ENCODE results near the gene FGF14.

FGF14 gene

DNA sequence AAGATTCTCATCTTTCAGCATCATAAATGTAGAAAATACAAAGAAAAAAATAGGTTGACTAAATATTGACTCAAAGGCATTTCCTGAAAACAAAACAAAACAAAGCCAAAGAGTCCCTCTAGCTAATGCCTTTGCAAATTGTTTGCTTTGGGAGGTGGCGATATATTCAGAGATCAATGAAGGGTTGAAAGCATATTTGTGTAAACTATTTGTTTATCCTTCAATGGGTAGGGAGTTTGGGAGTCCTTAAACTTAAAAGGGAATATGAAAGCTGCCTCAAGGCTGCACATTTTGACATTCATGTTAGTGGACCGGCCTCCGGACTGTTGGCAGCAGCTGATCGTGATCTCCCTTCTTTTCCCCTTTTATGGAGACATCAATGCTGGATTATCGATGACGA lies 691.9 kb downstream of the FGF14 start:
- no peak for DNase-seq
- H3K4me1 ChIP-seq (ENCODE audit: control insufficient read depth, insufficient read depth, low read length, poor library complexity, severe bottlenecking), result no peaks in the 10 kb centered on the region
- no peaks in the 10 kb centered on the region for H3K9me3 ChIP-seq (ENCODE audit: control insufficient read depth, low read length)
- H3K4me3 ChIP-seq (ENCODE audit: insufficient read depth, low read depth, low read length, poor library complexity, severe bottlenecking), result no peak overlapping the region
- H3K27ac ChIP-seq (ENCODE audit: insufficient read depth, low read length, poor library complexity, severe bottlenecking), result no peak overlapping the region
- no peaks in the 10 kb centered on the region for H3K36me3 ChIP-seq (ENCODE audit: control insufficient read depth, insufficient read depth, low read length)
- H3K27me3 ChIP-seq (replicated peaks; ENCODE audit: control insufficient read depth, insufficient read depth, low read length, poor library complexity, severe bottlenecking), result no peaks in the 10 kb centered on the region

DNA sequence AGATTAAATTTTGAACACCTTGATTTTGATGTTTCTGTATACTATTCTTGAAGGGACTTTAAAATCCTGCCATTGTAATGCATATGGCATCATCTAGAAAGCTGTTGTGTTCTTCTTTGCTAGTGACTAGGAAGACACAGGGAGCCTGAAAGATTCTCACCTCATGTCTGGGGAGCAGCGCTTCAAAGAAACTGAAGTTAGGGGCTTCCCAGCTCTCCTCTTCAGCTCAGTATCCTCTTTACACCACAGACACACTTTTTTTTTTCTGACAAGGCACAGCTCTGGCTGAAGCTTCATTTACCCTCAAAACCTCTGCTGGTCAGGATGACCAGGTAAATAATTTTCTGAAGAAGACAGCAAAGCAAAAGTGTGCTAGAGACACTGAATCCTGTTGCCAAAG lies 693.7 kb downstream of the FGF14 start:
- Histone ChIP-seq H3K4me3 (ENCODE audit: insufficient read depth, low read depth, low read length, poor library complexity, severe bottlenecking) (no peak overlapping the region), H3K36me3 (ENCODE audit: control insufficient read depth, insufficient read depth, low read length) (no peaks in the 10 kb centered on the region), H3K27ac (ENCODE audit: insufficient read depth, low read length, poor library complexity, severe bottlenecking) (no peak overlapping the region), H3K4me1 (ENCODE audit: control insufficient read depth, insufficient read depth, low read length, poor library complexity, severe bottlenecking) (no peaks in the 10 kb centered on the region), H3K27me3 (replicated peaks; ENCODE audit: control insufficient read depth, insufficient read depth, low read length, poor library complexity, severe bottlenecking) (no peaks in the 10 kb centered on the region), H3K9me3 (ENCODE audit: control insufficient read depth, low read length) (no peaks in the 10 kb centered on the region)
- no peak for DNase-seq

DNA sequence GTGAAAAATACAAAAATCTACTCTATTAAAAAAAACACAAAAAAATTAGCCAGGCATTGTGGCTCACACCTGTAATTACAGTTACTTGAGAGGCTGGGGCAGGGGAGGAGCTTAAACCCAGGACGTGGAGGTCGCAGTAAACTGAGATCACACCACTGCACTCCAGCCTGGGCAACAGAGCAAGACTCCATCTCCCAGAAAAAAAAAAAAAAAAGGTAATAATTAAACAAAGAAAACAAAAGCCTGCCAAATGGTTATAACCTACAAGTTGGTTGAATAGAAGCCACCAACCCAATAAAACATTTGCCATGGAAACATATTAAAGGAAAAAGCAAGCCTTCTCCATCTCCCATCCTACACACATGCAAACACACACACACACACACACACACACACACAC lies 694.2 kb downstream of the FGF14 start:
- H3K27ac ChIP-seq (ENCODE audit: insufficient read depth, low read length, poor library complexity, severe bottlenecking), result no peak overlapping the region
- no peaks in the 10 kb centered on the region for H3K4me1 ChIP-seq (ENCODE audit: control insufficient read depth, insufficient read depth, low read length, poor library complexity, severe bottlenecking)
- no peaks in the 10 kb centered on the region for H3K9me3 ChIP-seq (ENCODE audit: control insufficient read depth, low read length)
- H3K27me3 ChIP-seq (replicated peaks; ENCODE audit: control insufficient read depth, insufficient read depth, low read length, poor library complexity, severe bottlenecking), result no peaks in the 10 kb centered on the region
- H3K4me3 ChIP-seq (ENCODE audit: insufficient read depth, low read depth, low read length, poor library complexity, severe bottlenecking), result no peak overlapping the region
- no peak for DNase-seq
- H3K36me3 ChIP-seq (ENCODE audit: control insufficient read depth, insufficient read depth, low read length), result no peaks in the 10 kb centered on the region

DNA sequence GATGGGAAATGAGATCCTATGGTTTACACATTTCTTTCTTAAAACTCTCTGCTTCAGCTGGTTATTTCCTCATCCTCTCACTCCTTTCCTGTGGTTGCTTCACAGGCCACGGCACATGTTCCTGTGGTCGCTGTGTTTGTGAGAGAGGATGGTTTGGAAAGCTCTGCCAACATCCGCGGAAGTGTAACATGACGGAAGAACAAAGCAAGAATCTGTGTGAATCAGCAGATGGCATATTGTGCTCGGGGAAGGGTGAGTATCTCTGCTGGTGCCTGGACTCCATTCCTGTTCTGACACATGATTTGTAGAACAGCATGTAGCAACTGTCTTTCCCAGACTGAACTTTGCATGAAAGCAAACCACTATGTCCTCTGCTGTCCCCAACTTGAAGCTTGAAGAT lies 695.2 kb downstream of the FGF14 start:
- no peak for DNase-seq
- H3K27me3 ChIP-seq (replicated peaks; ENCODE audit: control insufficient read depth, insufficient read depth, low read length, poor library complexity, severe bottlenecking), result no peaks in the 10 kb centered on the region
- no peaks in the 10 kb centered on the region for H3K36me3 ChIP-seq (ENCODE audit: control insufficient read depth, insufficient read depth, low read length)
- no peaks in the 10 kb centered on the region for H3K4me1 ChIP-seq (ENCODE audit: control insufficient read depth, insufficient read depth, low read length, poor library complexity, severe bottlenecking)
- no peak overlapping the region for H3K4me3 ChIP-seq (ENCODE audit: insufficient read depth, low read depth, low read length, poor library complexity, severe bottlenecking)
- no peaks in the 10 kb centered on the region for H3K9me3 ChIP-seq (ENCODE audit: control insufficient read depth, low read length)
- H3K27ac ChIP-seq (ENCODE audit: insufficient read depth, low read length, poor library complexity, severe bottlenecking), result no peak overlapping the region

DNA sequence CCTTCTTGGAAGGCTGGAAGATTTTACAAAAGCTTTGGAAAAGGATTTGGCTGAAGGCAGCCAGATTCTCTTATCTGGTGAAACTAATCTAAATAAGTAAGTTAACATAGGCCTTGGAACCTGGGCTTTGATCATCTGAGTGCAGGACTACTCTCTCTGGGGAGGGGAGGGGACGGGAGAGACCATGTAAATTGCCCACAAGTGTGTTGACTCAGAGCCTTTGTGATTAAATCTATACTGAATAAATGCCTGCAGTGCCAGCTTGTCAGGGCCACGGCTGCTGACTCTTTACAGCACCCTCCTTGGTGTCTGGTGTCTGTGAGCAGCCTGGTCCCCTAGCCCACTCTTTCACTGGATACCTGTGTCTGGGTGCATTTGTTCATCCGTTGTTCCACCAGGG lies 698.0 kb downstream of the FGF14 start:
- Histone ChIP-seq H3K4me1 (ENCODE audit: control insufficient read depth, insufficient read depth, low read length, poor library complexity, severe bottlenecking) (no peaks in the 10 kb centered on the region), H3K27ac (ENCODE audit: insufficient read depth, low read length, poor library complexity, severe bottlenecking) (no peak overlapping the region), H3K9me3 (ENCODE audit: control insufficient read depth, low read length) (no peaks in the 10 kb centered on the region), H3K27me3 (replicated peaks; ENCODE audit: control insufficient read depth, insufficient read depth, low read length, poor library complexity, severe bottlenecking) (no peaks in the 10 kb centered on the region), H3K36me3 (ENCODE audit: control insufficient read depth, insufficient read depth, low read length) (no peaks in the 10 kb centered on the region), H3K4me3 (ENCODE audit: insufficient read depth, low read depth, low read length, poor library complexity, severe bottlenecking) (no peak overlapping the region)
- no peak for DNase-seq

DNA sequence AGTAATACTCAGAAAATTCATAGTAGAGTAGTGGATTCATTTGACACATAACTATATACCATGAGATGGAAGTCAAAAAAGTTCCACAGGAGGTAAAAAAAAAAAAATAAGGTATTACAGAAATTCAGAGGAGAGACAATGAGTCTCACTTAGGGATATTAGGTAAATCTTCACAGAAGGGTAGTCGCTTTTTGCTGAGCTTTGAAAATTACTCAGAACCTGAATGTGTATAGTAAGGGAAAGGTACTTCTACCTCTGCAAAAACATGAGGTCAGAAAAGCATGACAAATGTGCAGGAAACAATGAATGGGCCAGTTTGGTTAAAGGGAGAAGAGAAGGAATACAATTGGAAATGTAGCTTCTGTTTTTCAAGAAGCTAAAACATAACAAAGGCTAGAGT lies 698.8 kb downstream of the FGF14 start:
- no peak for DNase-seq
- H3K27ac ChIP-seq (ENCODE audit: insufficient read depth, low read length, poor library complexity, severe bottlenecking), result no peak overlapping the region
- H3K4me1 ChIP-seq (ENCODE audit: control insufficient read depth, insufficient read depth, low read length, poor library complexity, severe bottlenecking), result no peaks in the 10 kb centered on the region

DNA sequence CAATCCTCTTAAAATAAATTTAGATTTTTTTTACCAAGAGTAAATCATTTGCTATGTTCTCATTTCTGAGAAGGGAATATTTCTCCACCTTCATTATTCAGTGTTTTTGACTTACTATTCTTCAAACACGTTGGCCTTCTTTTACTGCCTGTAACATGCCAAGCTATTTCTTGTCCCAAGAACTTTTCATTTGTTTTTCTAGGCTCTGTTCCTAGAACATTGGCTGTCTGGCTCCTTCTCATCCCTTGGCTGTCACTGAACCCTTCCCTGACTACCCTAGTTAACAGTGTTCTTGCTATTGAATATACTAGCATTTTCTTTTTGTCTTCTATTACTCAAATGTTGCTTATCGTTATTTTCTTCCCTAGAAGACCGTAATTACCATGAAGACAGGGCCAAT lies 701.2 kb downstream of the FGF14 start:
- no peaks in the 10 kb centered on the region for H3K9me3 ChIP-seq (ENCODE audit: control insufficient read depth, low read length)
- no peak overlapping the region for H3K27ac ChIP-seq (ENCODE audit: insufficient read depth, low read length, poor library complexity, severe bottlenecking)
- no peaks in the 10 kb centered on the region for H3K36me3 ChIP-seq (ENCODE audit: control insufficient read depth, insufficient read depth, low read length)
- H3K27me3 ChIP-seq (replicated peaks; ENCODE audit: control insufficient read depth, insufficient read depth, low read length, poor library complexity, severe bottlenecking), result no peaks in the 10 kb centered on the region
- no peak for DNase-seq
- no peak overlapping the region for H3K4me3 ChIP-seq (ENCODE audit: insufficient read depth, low read depth, low read length, poor library complexity, severe bottlenecking)
- H3K4me1 ChIP-seq (ENCODE audit: control insufficient read depth, insufficient read depth, low read length, poor library complexity, severe bottlenecking), result no peaks in the 10 kb centered on the region

More for the DNA sequence above, 698.8 kb downstream of the FGF14 start:
- H3K27me3 ChIP-seq (replicated peaks; ENCODE audit: control insufficient read depth, insufficient read depth, low read length, poor library complexity, severe bottlenecking), result no peaks in the 10 kb centered on the region
- no peak overlapping the region for H3K4me3 ChIP-seq (ENCODE audit: insufficient read depth, low read depth, low read length, poor library complexity, severe bottlenecking)
- no peaks in the 10 kb centered on the region for H3K36me3 ChIP-seq (ENCODE audit: control insufficient read depth, insufficient read depth, low read length)
- H3K9me3 ChIP-seq (ENCODE audit: control insufficient read depth, low read length), result no peaks in the 10 kb centered on the region

DNA sequence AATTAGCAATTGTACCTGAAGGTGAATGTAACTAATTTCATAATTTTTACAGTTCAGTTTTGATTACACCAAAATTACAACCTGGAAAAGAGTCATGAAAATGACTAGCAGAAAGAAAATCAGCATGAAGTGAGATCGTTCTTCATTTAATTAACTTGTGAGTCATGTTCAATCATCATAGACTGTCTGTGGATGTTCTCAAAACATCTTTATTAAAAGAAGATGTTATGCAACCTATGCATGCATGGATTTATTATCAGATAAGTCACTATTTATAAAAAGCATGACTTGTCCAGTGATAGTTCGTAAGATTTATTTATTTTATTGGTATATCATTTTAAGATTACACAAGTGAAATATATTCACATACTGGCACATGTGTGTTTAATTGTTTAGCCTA lies 703.4 kb downstream of the FGF14 start:
- Histone ChIP-seq H3K4me3 (ENCODE audit: insufficient read depth, low read depth, low read length, poor library complexity, severe bottlenecking) (no peak overlapping the region), H3K27me3 (replicated peaks; ENCODE audit: control insufficient read depth, insufficient read depth, low read length, poor library complexity, severe bottlenecking) (no peaks in the 10 kb centered on the region), H3K9me3 (ENCODE audit: control insufficient read depth, low read length) (no peaks in the 10 kb centered on the region), H3K27ac (ENCODE audit: insufficient read depth, low read length, poor library complexity, severe bottlenecking) (no peak overlapping the region), H3K36me3 (ENCODE audit: control insufficient read depth, insufficient read depth, low read length) (no peaks in the 10 kb centered on the region), H3K4me1 (ENCODE audit: control insufficient read depth, insufficient read depth, low read length, poor library complexity, severe bottlenecking) (no peaks in the 10 kb centered on the region)
- no peak for DNase-seq

DNA sequence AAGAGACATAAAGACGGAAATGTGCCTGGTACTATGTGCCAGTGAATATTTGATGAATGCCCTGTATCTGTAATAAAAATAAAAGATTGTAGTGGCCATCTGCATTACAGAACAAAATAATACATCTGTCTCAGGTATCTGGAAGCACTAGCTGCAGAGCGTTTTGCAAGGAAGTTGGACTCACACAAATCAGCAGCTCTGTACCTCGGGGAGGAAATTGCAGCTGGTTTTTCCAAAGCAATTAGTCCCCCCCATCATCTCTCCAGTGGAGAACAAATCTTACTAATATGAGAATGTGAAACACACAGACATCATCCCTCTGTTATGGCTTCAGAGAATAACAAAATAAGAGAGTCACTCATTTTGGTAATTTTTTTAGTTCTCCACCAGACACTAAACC lies 704.1 kb downstream of the FGF14 start:
- H3K9me3 ChIP-seq (ENCODE audit: control insufficient read depth, low read length), result no peaks in the 10 kb centered on the region
- no peaks in the 10 kb centered on the region for H3K36me3 ChIP-seq (ENCODE audit: control insufficient read depth, insufficient read depth, low read length)
- no peaks in the 10 kb centered on the region for H3K4me1 ChIP-seq (ENCODE audit: control insufficient read depth, insufficient read depth, low read length, poor library complexity, severe bottlenecking)
- H3K27me3 ChIP-seq (replicated peaks; ENCODE audit: control insufficient read depth, insufficient read depth, low read length, poor library complexity, severe bottlenecking), result no peaks in the 10 kb centered on the region
- no peak overlapping the region for H3K27ac ChIP-seq (ENCODE audit: insufficient read depth, low read length, poor library complexity, severe bottlenecking)
- no peak for DNase-seq
- no peak overlapping the region for H3K4me3 ChIP-seq (ENCODE audit: insufficient read depth, low read depth, low read length, poor library complexity, severe bottlenecking)

DNA sequence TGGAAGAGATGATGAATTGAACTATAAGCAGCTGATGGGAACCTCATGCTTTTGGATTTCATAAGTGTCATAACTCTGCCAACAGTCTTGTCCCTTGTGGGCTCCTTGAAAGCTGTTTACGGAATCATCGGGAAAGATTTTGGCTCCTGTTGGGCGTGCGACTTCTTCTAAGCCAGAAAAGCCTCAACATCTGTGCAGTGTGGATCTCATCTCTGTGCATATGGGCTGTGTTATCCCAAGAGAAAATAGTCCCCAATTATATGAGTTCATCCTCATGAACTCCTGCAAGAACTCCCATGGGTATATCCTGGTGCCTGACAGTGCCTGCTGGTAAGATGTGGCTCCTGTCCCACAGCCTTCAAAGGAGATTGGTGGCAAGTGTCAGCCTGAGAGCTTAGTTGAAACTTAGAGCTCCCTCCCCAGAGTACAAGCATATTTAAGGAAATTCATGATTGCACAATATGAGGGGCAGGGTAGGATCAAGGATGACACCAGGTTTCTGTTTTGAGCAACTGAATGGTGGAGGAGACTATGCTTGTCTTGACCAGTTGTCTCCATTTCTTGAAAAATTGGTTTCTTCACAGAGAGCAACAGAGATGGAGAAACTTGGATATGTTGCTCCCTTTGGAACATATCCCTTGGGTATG lies 705.9 kb downstream of the FGF14 start:
- Histone ChIP-seq H3K9me3 (ENCODE audit: control insufficient read depth, low read length) (no peaks in the 10 kb centered on the region), H3K36me3 (ENCODE audit: control insufficient read depth, insufficient read depth, low read length) (no peaks in the 10 kb centered on the region), H3K4me3 (ENCODE audit: insufficient read depth, low read depth, low read length, poor library complexity, severe bottlenecking) (no peak overlapping the region), H3K27ac (ENCODE audit: insufficient read depth, low read length, poor library complexity, severe bottlenecking) (no peak overlapping the region), H3K27me3 (replicated peaks; ENCODE audit: control insufficient read depth, insufficient read depth, low read length, poor library complexity, severe bottlenecking) (no peaks in the 10 kb centered on the region), H3K4me1 (ENCODE audit: control insufficient read depth, insufficient read depth, low read length, poor library complexity, severe bottlenecking) (no peaks in the 10 kb centered on the region)
- no peak for DNase-seq

All from effector memory CD4-positive, alpha-beta T cell (primary cell).